Endothelial cell (in vitro differentiated cells): Measurements from ENCODE around the gene ITPR2. TPM values are rescaled to one million over a fixed set of nuclear protein-coding genes. Genes with fewer than 3 reads are reported as not detected.

Experiments used
- DNase-seq: peaks from one replicate; pipeline ENCODE4 v3.0.0; 2021; ENCODE audit warnings: low spot score
- H3K27ac Mint-ChIP-seq: one replicate; pipeline ENCODE4 v1.8.0; 2021; ENCODE audit warnings: mixed read lengths, inconsistent platforms; ENCODE audit not compliant: unreplicated experiment
- H3K27me3 Mint-ChIP-seq: one replicate; pipeline ENCODE4 v1.8.0; 2021; ENCODE audit warnings: mild to moderate bottlenecking, moderate library complexity, mixed read lengths, inconsistent platforms; ENCODE audit not compliant: unreplicated experiment
- H3K36me3 Mint-ChIP-seq: one replicate; pipeline ENCODE4 v1.8.0; 2021; ENCODE audit warnings: mild to moderate bottlenecking, low read depth, mixed read lengths, inconsistent platforms; ENCODE audit not compliant: unreplicated experiment
- H3K4me1 Mint-ChIP-seq: one replicate; pipeline ENCODE4 v1.8.0; 2021; ENCODE audit warnings: mild to moderate bottlenecking, mixed read lengths, inconsistent platforms; ENCODE audit not compliant: unreplicated experiment
- H3K4me3 Mint-ChIP-seq: one replicate; pipeline ENCODE4 v1.8.0; 2021; ENCODE audit warnings: mild to moderate bottlenecking, mixed read lengths, inconsistent platforms; ENCODE audit not compliant: unreplicated experiment
- H3K9me3 Mint-ChIP-seq: one replicate; pipeline ENCODE4 v1.8.0; 2021; ENCODE audit warnings: mixed read lengths, inconsistent platforms; ENCODE audit not compliant: unreplicated experiment
- CTCF ChIP-seq: fragments of 200-600 bp; sonication (generic); IDR thresholded peaks from one replicate; pipeline ENCODE4 v1.5.0; 2021; ENCODE audit warnings: antibody characterized with exemption; ENCODE audit not compliant: unreplicated experiment
- total RNA-seq: library from RNA; stranded (reverse); fragmentation: NEBNext Ultra II Directional; extraction: Animal tissue kit (Norgen Biotek cat#: 25700); gene quantifications from one replicate; pipeline ENCODE4 v1.2.1, GENCODE V29; 2021; ENCODE audit not compliant: unreplicated experiment

ITPR2 gene
- total RNA-seq, 1 donor from 2014 or later, result 33.8 TPM

- H3K27me3 Mint-ChIP-seq, result no peaks in the 10 kb centered on the region
- H3K4me1 Mint-ChIP-seq, result peaks cover 6% of the 10 kb centered on the region
- no peak overlapping the region for H3K27ac Mint-ChIP-seq
- H3K36me3 Mint-ChIP-seq, result peaks cover 7% of the 10 kb centered on the region
- no peaks in the 10 kb centered on the region for H3K9me3 Mint-ChIP-seq
- TF ChIP-seq CTCF, result no peak
- no peak overlapping the region for H3K4me3 Mint-ChIP-seq
- no peak for DNase-seq
Measured at GRCh38 chr12:26539131-26539530, 293.9 kb downstream of the ITPR2 start.

- peaks cover 6% of the 10 kb centered on the region for H3K4me1 Mint-ChIP-seq
Measured at GRCh38 chr12:26537651-26538050, 295.3 kb downstream of the ITPR2 start.

GRCh38 chr12:26537126-26537525, 295.9 kb downstream of the ITPR2 start:
- H3K27me3 Mint-ChIP-seq, result no peaks in the 10 kb centered on the region
- H3K27ac Mint-ChIP-seq, result no peak overlapping the region
- no peaks in the 10 kb centered on the region for H3K9me3 Mint-ChIP-seq
- peaks cover 7% of the 10 kb centered on the region for H3K36me3 Mint-ChIP-seq
- no peak overlapping the region for H3K4me3 Mint-ChIP-seq
- H3K4me1 Mint-ChIP-seq, result peaks cover 6% of the 10 kb centered on the region
- no peak for TF ChIP-seq CTCF
- DNase-seq, result no peak

More at GRCh38 chr12:26537651-26538050, 295.3 kb downstream of the ITPR2 start:
- no peak for TF ChIP-seq CTCF
- H3K27me3 Mint-ChIP-seq, result no peaks in the 10 kb centered on the region
- no peak for DNase-seq
- H3K4me3 Mint-ChIP-seq, result no peak overlapping the region
- no peaks in the 10 kb centered on the region for H3K9me3 Mint-ChIP-seq
- H3K27ac Mint-ChIP-seq, result no peak overlapping the region
- peaks cover 7% of the 10 kb centered on the region for H3K36me3 Mint-ChIP-seq

- H3K27me3 Mint-ChIP-seq, result no peaks in the 10 kb centered on the region
- no peak overlapping the region for H3K4me3 Mint-ChIP-seq
- H3K9me3 Mint-ChIP-seq, result no peaks in the 10 kb centered on the region
- H3K4me1 Mint-ChIP-seq, result peaks cover 6% of the 10 kb centered on the region
- peaks cover 7% of the 10 kb centered on the region for H3K36me3 Mint-ChIP-seq
- DNase-seq, result no peak
- no peak for TF ChIP-seq CTCF
- H3K27ac Mint-ChIP-seq, result no peak overlapping the region
Measured at GRCh38 chr12:26535826-26536225, 297.2 kb downstream of the ITPR2 start.

- Mint-ChIP-seq H3K27me3 (no peaks in the 10 kb centered on the region), H3K27ac (no peak overlapping the region), H3K4me1 (peaks cover 6% of the 10 kb centered on the region), H3K4me3 (no peak overlapping the region), H3K36me3 (peaks cover 7% of the 10 kb centered on the region), H3K9me3 (no peaks in the 10 kb centered on the region)
- no peak for TF ChIP-seq CTCF
- DNase-seq, result no peak
Measured at GRCh38 chr12:26534071-26534470, 298.9 kb downstream of the ITPR2 start.
